ENCODE data around the gene USP32. TPM values are rescaled to one million over a fixed set of nuclear protein-coding genes. Genes with fewer than 3 reads are reported as not detected.

The USP32 gene
- total and polyA plus RNA-seq, 5 donors: 13.3 to 43.2 (median 32.8) TPM

- intact Hi-C loops (cut with DNase I): loop anchor here in 2 of 4 donors (10.0 kb wide), 1 partner anchor 286 kb away; no protein-coding TSS in a partner anchor
- no peaks in the 10 kb centered on the region for H3K9me3 ChIP-seq (ENCODE audit: control insufficient read depth, low read length)
- no peak overlapping the region for H3K27ac ChIP-seq (ENCODE audit: low read length)
- 39% methylated on average over 2 of the region's 2 CpGs for WGBS
- no peaks in the 10 kb centered on the region for H3K4me1 ChIP-seq (ENCODE audit: control insufficient read depth, insufficient read depth, low read length)
- no peak for ATAC-seq
- H3K4me3 ChIP-seq (ENCODE audit: low read length): no peak overlapping the region
- H3K27me3 ChIP-seq (ENCODE audit: control insufficient read depth, insufficient read depth): no peaks in the 10 kb centered on the region
- DNase-seq: no peak
Measured at GRCh38 chr17:60148373-60148772, 243.6 kb downstream of the USP32 start.

- intact Hi-C loops (cut with DNase I): loop anchor here in 2 of 4 donors (10.0 kb wide), 1 partner anchor 287 kb away; no protein-coding TSS in a partner anchor
- Histone ChIP-seq H3K27me3 (ENCODE audit: control insufficient read depth, insufficient read depth) (no peaks in the 10 kb centered on the region), H3K4me1 (ENCODE audit: control insufficient read depth, insufficient read depth, low read length) (peaks cover 2% of the 10 kb centered on the region), H3K27ac (ENCODE audit: low read length) (no peak overlapping the region), H3K9me3 (ENCODE audit: control insufficient read depth, low read length) (no peaks in the 10 kb centered on the region), H3K4me3 (ENCODE audit: low read length) (no peak overlapping the region)
- ATAC-seq: no peak
- 73% methylated on average over 8 of the region's 8 CpGs for WGBS
- DNase-seq: no peak
Measured at GRCh38 chr17:60147553-60148223, 244.2 kb downstream of the USP32 start.

GRCh38 chr17:60146206-60146605 is 245.7 kb downstream of the USP32 start:
- WGBS: 81% methylated on average over 2 of the region's 2 CpGs
- H3K27me3 ChIP-seq (ENCODE audit: control insufficient read depth, insufficient read depth): no peaks in the 10 kb centered on the region

GRCh38 chr17:60145006-60145935 is 246.7 kb downstream of the USP32 start:
- Histone ChIP-seq H3K4me3 (ENCODE audit: low read length) (no peak overlapping the region), H3K27ac (ENCODE audit: low read length) (no peak overlapping the region), H3K27me3 (ENCODE audit: control insufficient read depth, insufficient read depth) (no peaks in the 10 kb centered on the region), H3K4me1 (ENCODE audit: control insufficient read depth, insufficient read depth, low read length) (peaks cover 2% of the 10 kb centered on the region), H3K9me3 (ENCODE audit: control insufficient read depth, low read length) (no peaks in the 10 kb centered on the region)
- 22% methylated on average over 17 of the region's 17 CpGs for WGBS
- ATAC-seq (no peak), DNase-seq (no peak)
- intact Hi-C loops (cut with DNase I): loop anchor here in 2 of 4 donors (10.0 kb wide), 1 partner anchor 290 kb away; no protein-coding TSS in a partner anchor

More at GRCh38 chr17:60146206-60146605, 245.7 kb downstream of the USP32 start:
- DNase-seq: no peak
- Histone ChIP-seq H3K4me1 (ENCODE audit: control insufficient read depth, insufficient read depth, low read length) (peaks cover 2% of the 10 kb centered on the region), H3K9me3 (ENCODE audit: control insufficient read depth, low read length) (no peaks in the 10 kb centered on the region), H3K4me3 (ENCODE audit: low read length) (no peak overlapping the region), H3K27ac (ENCODE audit: low read length) (no peak overlapping the region)
- intact Hi-C loops (cut with DNase I): loop anchor here in 2 of 4 donors (10.0 kb wide), 1 partner anchor 289 kb away; no protein-coding TSS in a partner anchor
- ATAC-seq: no peak

GRCh38 chr17:60142872-60143499 is 248.9 kb downstream of the USP32 start:
- 5% methylated on average over 10 of the region's 10 CpGs for WGBS
- Histone ChIP-seq H3K4me3 (ENCODE audit: low read length) (no peak overlapping the region), H3K9me3 (ENCODE audit: control insufficient read depth, low read length) (no peaks in the 10 kb centered on the region), H3K27ac (ENCODE audit: low read length) (no peak overlapping the region), H3K4me1 (ENCODE audit: control insufficient read depth, insufficient read depth, low read length) (peaks cover 2% of the 10 kb centered on the region), H3K27me3 (ENCODE audit: control insufficient read depth, insufficient read depth) (no peaks in the 10 kb centered on the region)
- ATAC-seq (peak; percentile 76 to 77), DNase-seq (peak; percentile 86 to 94 (median 88))
- intact Hi-C loops (cut with DNase I): loop anchor here in 2 of 4 donors (10.0 kb wide), 1 partner anchor 292 kb away; no protein-coding TSS in a partner anchor

DNA sequence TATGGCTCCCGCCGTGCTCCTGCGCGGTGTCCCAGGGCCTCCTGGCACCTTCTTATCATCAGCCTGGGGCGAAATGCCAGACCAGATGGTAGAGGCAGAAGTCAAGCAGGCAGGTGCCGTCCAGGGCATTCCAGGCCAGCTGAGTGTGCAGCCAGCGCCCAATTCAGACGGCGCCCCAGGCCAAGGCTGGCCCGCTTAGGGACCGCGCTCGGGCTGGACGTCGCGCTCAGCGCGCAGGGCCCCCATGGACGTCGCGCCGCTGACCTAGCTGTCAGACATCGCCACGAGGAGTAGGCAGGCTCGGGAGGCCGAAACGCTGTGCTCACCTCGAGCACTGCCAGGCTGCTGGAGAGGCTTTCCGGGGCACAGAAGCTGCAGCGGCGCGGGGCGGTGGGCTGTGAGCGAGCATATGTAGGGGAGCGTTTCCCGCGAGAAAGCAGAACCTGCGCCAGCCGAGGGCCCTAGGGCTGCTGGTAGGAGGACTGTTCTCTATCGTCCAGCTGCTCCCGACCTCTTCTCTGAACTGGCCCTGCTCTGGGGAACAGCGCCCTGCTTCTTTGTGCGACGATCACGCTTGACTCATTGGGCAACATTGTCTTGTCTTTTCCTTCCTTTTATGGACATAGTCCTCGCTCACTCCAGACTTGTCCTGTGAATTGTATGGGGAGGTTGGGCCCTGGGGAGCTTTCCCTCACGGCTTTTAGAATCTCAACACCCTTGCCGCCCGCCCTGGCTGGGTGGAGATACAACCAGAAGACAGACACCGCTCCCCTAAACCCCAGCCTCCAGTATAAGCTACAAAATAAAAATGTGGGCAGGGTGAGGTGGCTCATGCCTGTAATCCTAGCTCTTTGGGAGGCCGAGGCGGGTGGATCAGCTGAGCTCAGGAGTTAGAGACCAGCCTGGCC is 250.6 kb downstream of the USP32 start:
- intact Hi-C loops (cut with DNase I): loop anchor here in 2 of 4 donors (10.0 kb wide), 1 partner anchor 293 kb away; no protein-coding TSS in a partner anchor
- 11% methylated on average over 52 of the region's 52 CpGs for WGBS
- DNase-seq (peak; percentile 26 to 71 (median 57)), ATAC-seq (no peak)
- H3K9me3 ChIP-seq (ENCODE audit: control insufficient read depth, low read length): no peaks in the 10 kb centered on the region
- no peak overlapping the region for H3K27ac ChIP-seq (ENCODE audit: low read length)
- H3K4me1 ChIP-seq (ENCODE audit: control insufficient read depth, insufficient read depth, low read length): peaks cover 2% of the 10 kb centered on the region
- no peaks in the 10 kb centered on the region for H3K27me3 ChIP-seq (ENCODE audit: control insufficient read depth, insufficient read depth)
- H3K4me3 ChIP-seq (ENCODE audit: low read length): no peak overlapping the region

- 6% methylated on average over 66 of the region's 66 CpGs for WGBS
- H3K4me3 ChIP-seq (ENCODE audit: low read length): peak overlapping the region; percentile 1
- H3K4me1 ChIP-seq (ENCODE audit: control insufficient read depth, insufficient read depth, low read length): peaks cover 2% of the 10 kb centered on the region
- ATAC-seq (peak; percentile 40 to 54), DNase-seq (peak; percentile 80 to 93 (median 91))
- intact Hi-C loops (cut with DNase I): loop anchor here in 2 of 4 donors (10.0 kb wide), 1 partner anchor 295 kb away; no protein-coding TSS in a partner anchor
- no peaks in the 10 kb centered on the region for H3K27me3 ChIP-seq (ENCODE audit: control insufficient read depth, insufficient read depth)
- H3K9me3 ChIP-seq (ENCODE audit: control insufficient read depth, low read length): no peaks in the 10 kb centered on the region
- no peak overlapping the region for H3K27ac ChIP-seq (ENCODE audit: low read length)
Measured at GRCh38 chr17:60139438-60140285, 252.3 kb downstream of the USP32 start.

- no peaks in the 10 kb centered on the region for H3K27me3 ChIP-seq (ENCODE audit: control insufficient read depth, insufficient read depth)
- intact Hi-C loops (cut with DNase I): no loop called here
- H3K9me3 ChIP-seq (ENCODE audit: control insufficient read depth, low read length): no peaks in the 10 kb centered on the region
- peak in 1 of 3 donors; percentile 29 for DNase-seq
- no peak overlapping the region for H3K27ac ChIP-seq (ENCODE audit: low read length)
- H3K4me3 ChIP-seq (ENCODE audit: low read length): no peak overlapping the region
- WGBS: 12% methylated on average over 48 of the region's 48 CpGs
- ATAC-seq: no peak
- H3K4me1 ChIP-seq (ENCODE audit: control insufficient read depth, insufficient read depth, low read length): peaks cover 2% of the 10 kb centered on the region
Measured at GRCh38 chr17:60138769-60139437, 253.0 kb downstream of the USP32 start.

- Histone ChIP-seq H3K4me1 (ENCODE audit: control insufficient read depth, insufficient read depth, low read length) (no peaks in the 10 kb centered on the region), H3K27me3 (ENCODE audit: control insufficient read depth, insufficient read depth) (no peaks in the 10 kb centered on the region), H3K9me3 (ENCODE audit: control insufficient read depth, low read length) (no peaks in the 10 kb centered on the region), H3K4me3 (ENCODE audit: low read length) (no peak overlapping the region), H3K27ac (ENCODE audit: low read length) (no peak overlapping the region)
- 33% methylated on average over 1 of the region's 1 CpG for WGBS
- DNase-seq (peak in 1 of 3 donors; percentile 22), ATAC-seq (no peak)
- intact Hi-C loops (cut with DNase I): no loop called here
Measured at GRCh38 chr17:60137731-60138130, 254.2 kb downstream of the USP32 start.

All from right cardiac atrium (tissue), 5 donors.